PC-9 (cell line): ENCODE data around the gene FBXL14. TPM values are rescaled to one million over a fixed set of nuclear protein-coding genes. Genes with fewer than 3 reads are reported as not detected.

ENCODE experiments used
- BruUV-seq: library from RNA; stranded (reverse); fragments of 400-500 nt; replicated peaks from 2 replicates; lab custom pipeline; 2021; lab: Mats Ljungman, UMichigan
- CTCF ChIA-PET: fragments of 300-600 bp; sonication (Branson Sonifier 250); formaldehyde crosslinking; loops from one replicate; lab custom pipeline; 2022; ENCODE audit warnings: antibody characterized with exemption; lab: Charles Lee
- POLR2A ChIA-PET: fragments of 300-600 bp; sonication (Branson Sonifier 250); formaldehyde crosslinking; loops from one replicate; lab custom pipeline; 2022; ENCODE audit warnings: antibody characterized with exemption; ENCODE audit not compliant: unreplicated experiment; lab: Charles Lee
- DNase-seq, 2 experiments: peaks; one replicate each; pipeline versions ENCODE4 v3.0.0 to v3.0.0-alpha.2; 2015 to 2022; ENCODE audit warnings: mixed read lengths in 1 of 2
- H2AFZ ChIP-seq: fragments of 200-600 bp; sonication (generic); 2 replicates; pipeline ENCODE4 v1.8.1; 2017; ENCODE audit warnings: antibody characterized with exemption
- H3F3A ChIP-seq: fragments of 200-600 bp; sonication (generic); 2 replicates; pipeline ENCODE4 v1.8.1; 2017; ENCODE audit warnings: antibody characterized with exemption, mild to moderate bottlenecking, low read depth; ENCODE audit not compliant: insufficient read depth
- H3K27ac ChIP-seq: fragments of 200-600 bp; sonication (generic); 2 replicates; pipeline ENCODE4 v1.6.1; 2016; ENCODE audit warnings: mixed run types
- H3K27me3 ChIP-seq: fragments of 200-600 bp; sonication (generic); 2 replicates; pipeline ENCODE4 v1.6.1; 2016; ENCODE audit warnings: low read depth, mixed run types; ENCODE audit not compliant: insufficient read depth
- H3K36me3 ChIP-seq: fragments of 200-600 bp; sonication (generic); 2 replicates; pipeline ENCODE4 v1.6.1; 2016; ENCODE audit warnings: low read depth, mixed run types
- H3K4me1 ChIP-seq: fragments of 200-600 bp; sonication (generic); replicated peaks from 2 replicates; pipeline ENCODE4 v1.6.1; 2016; ENCODE audit warnings: mixed run types; ENCODE audit not compliant: insufficient read depth
- H3K4me2 ChIP-seq: fragments of 200-600 bp; sonication (generic); 2 replicates; pipeline ENCODE4 v1.6.1; 2017; ENCODE audit warnings: mixed run types
- H3K4me3 ChIP-seq: fragments of 200-600 bp; sonication (generic); 2 replicates; pipeline ENCODE4 v1.6.1; 2016; ENCODE audit warnings: mixed run types
- H3K79me2 ChIP-seq: fragments of 200-600 bp; sonication (generic); 2 replicates; pipeline ENCODE4 v1.6.1; 2017; ENCODE audit warnings: low read depth, mixed run types
- H3K9me2 ChIP-seq: fragments of 200-600 bp; sonication (generic); 2 replicates; pipeline ENCODE4 v1.8.1; 2017; ENCODE audit warnings: mild to moderate bottlenecking; ENCODE audit not compliant: insufficient read depth
- H3K9me3 ChIP-seq: fragments of 200-600 bp; sonication (generic); 2 replicates; pipeline ENCODE4 v1.8.1; 2016; ENCODE audit warnings: low read depth; ENCODE audit not compliant: insufficient read depth
- H4K20me1 ChIP-seq: fragments of 200-600 bp; sonication (generic); 2 replicates; pipeline ENCODE4 v1.8.1; 2017; ENCODE audit not compliant: insufficient read depth
- EZH2 ChIP-seq: fragments of 200-600 bp; sonication (generic); IDR thresholded peaks from 2 replicates; pipeline ENCODE4 v1.8.0; 2017; ENCODE audit warnings: antibody characterized with exemption, low read depth
- intact Hi-C: fragments of 100-400 bp; cut with micrococcal nuclease; formaldehyde crosslinking; loops from one replicate; pipeline ENCODE4 v1.10.0; 2022; ENCODE audit not compliant: unreplicated experiment
- total RNA-seq: library from RNA; stranded (reverse); gene quantifications from 2 replicates; pipeline ENCODE4 v1.2.3, GENCODE V29; 2021
- TF ChIP-seq, protein P1 (sequence below): fragments of 200-600 bp; sonication (generic); conservative IDR thresholded peaks from 2 replicates; pipeline ENCODE4 v1.6.1; 2017; ENCODE audit warnings: mixed run types, antibody characterized with exemption, mild to moderate bottlenecking, moderate library complexity

FBXL14 gene
- total RNA-seq, 1 experiment from 2014 or later: 21.1 TPM

DNA sequence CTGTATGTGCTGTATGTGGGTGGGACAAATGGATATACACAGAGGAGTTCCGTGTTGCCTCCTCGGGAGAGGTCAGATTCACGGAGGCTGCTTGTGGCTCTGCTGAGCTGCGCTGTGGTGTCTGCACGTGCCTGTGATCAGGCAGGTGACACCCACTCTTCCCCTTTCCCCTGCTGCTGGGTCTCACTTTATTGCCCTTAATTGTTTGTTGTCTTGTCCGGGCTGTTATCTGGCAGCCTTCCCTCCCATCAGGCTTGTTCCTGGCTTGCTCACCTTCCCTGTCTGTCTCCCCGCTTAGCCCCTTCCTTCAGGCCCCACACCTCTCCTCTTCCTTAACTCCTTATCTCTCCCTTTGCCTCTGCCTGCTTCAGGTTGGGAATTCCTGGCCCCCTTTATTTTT is 48.1 kb upstream of the FBXL14 start:
- BruUV-seq: no TSS peak
- Histone ChIP-seq H3K36me3 (no peaks in the 10 kb centered on the region), H3F3A (no peaks in the 10 kb centered on the region), H3K4me3 (no peak overlapping the region), H3K9me2 (no peaks in the 10 kb centered on the region), H4K20me1 (no peaks in the 10 kb centered on the region), H3K9me3 (no peaks in the 10 kb centered on the region), H3K79me2 (no peaks in the 10 kb centered on the region; the same call in 1 of the 2 replicates), H3K4me1 (no peaks in the 10 kb centered on the region), H3K27me3 (peaks cover 9% of the 10 kb centered on the region; the same call in 1 of the 2 replicates), H3K27ac (no peak overlapping the region), H2AFZ (no peak overlapping the region), H3K4me2 (no peak overlapping the region)
- ChIA-PET CTCF (no interaction called here), POLR2A (no interaction called here)
- no peak for TF ChIP-seq EZH2
- TF ChIP-seq, protein P1, sequence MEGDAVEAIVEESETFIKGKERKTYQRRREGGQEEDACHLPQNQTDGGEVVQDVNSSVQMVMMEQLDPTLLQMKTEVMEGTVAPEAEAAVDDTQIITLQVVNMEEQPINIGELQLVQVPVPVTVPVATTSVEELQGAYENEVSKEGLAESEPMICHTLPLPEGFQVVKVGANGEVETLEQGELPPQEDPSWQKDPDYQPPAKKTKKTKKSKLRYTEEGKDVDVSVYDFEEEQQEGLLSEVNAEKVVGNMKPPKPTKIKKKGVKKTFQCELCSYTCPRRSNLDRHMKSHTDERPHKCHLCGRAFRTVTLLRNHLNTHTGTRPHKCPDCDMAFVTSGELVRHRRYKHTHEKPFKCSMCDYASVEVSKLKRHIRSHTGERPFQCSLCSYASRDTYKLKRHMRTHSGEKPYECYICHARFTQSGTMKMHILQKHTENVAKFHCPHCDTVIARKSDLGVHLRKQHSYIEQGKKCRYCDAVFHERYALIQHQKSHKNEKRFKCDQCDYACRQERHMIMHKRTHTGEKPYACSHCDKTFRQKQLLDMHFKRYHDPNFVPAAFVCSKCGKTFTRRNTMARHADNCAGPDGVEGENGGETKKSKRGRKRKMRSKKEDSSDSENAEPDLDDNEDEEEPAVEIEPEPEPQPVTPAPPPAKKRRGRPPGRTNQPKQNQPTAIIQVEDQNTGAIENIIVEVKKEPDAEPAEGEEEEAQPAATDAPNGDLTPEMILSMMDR: no peak
- no peak for DNase-seq
- intact Hi-C loops: no loop called here

GRCh38 chr12:1640328-1641234 is 46.2 kb upstream of the FBXL14 start:
- H4K20me1 ChIP-seq: no peaks in the 10 kb centered on the region
- peak overlapping the region; percentile 61 for H3K4me2 ChIP-seq
- H3K4me3 ChIP-seq: peak overlapping the region; percentile 48; the same call in 1 of the 2 replicates
- no peak overlapping the region for H3K27ac ChIP-seq
- peak overlapping the region; percentile 77; the same call in 1 of the 2 replicates for H2AFZ ChIP-seq
- peaks cover 13% of the 10 kb centered on the region; the same call in 1 of the 2 replicates for H3K27me3 ChIP-seq
- CTCF ChIA-PET: no interaction called here
- intact Hi-C loops: no loop called here
- no peak for TF ChIP-seq EZH2
- TF ChIP-seq, protein P1: no peak
- H3K9me3 ChIP-seq: no peaks in the 10 kb centered on the region
- no peaks in the 10 kb centered on the region for H3K9me2 ChIP-seq
- H3K79me2 ChIP-seq: no peaks in the 10 kb centered on the region; the same call in 1 of the 2 replicates
- POLR2A ChIA-PET: no interaction called here
- no peaks in the 10 kb centered on the region for H3K4me1 ChIP-seq
- H3F3A ChIP-seq: no peaks in the 10 kb centered on the region
- DNase-seq: no peak
- no TSS peak for BruUV-seq
- no peaks in the 10 kb centered on the region for H3K36me3 ChIP-seq

DNA sequence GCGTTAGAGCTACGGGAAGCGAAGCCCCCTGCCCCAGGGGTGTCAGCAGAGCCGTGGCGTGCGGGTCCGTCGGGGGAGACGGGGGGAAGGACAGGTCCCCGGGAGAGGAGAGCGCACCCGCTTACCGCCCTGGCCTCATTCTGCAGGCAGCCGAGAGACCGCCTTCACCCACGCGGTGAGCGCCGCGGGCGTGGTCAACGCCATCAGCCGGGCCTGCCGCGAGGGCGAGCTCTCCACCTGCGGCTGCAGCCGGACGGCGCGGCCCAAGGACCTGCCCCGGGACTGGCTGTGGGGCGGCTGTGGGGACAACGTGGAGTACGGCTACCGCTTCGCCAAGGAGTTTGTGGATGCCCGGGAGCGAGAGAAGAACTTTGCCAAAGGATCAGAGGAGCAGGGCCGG is 45.2 kb upstream of the FBXL14 start:
- peak overlapping the region; percentile 61 for H3K4me2 ChIP-seq
- ChIA-PET POLR2A (interaction anchor here (0.7 kb wide), 1 partner anchor 14 kb away, joined by 7 read pairs; no protein-coding TSS in a partner anchor), CTCF (no interaction called here)
- BruUV-seq: no TSS peak
- intact Hi-C loops: no loop called here
- peak overlapping the region; percentile 45 for H3K27ac ChIP-seq
- no peaks in the 10 kb centered on the region for H3K4me1 ChIP-seq
- peak overlapping the region; percentile 77 for H2AFZ ChIP-seq
- no peaks in the 10 kb centered on the region for H4K20me1 ChIP-seq
- TF ChIP-seq, protein P1: no peak
- TF ChIP-seq EZH2: no peak
- no peaks in the 10 kb centered on the region for H3K36me3 ChIP-seq
- no peaks in the 10 kb centered on the region for H3K9me3 ChIP-seq
- DNase-seq: peak in 1 of 2 experiments; percentile 21
- H3K4me3 ChIP-seq: peak overlapping the region; percentile 48; the same call in 1 of the 2 replicates
- H3K79me2 ChIP-seq: no peaks in the 10 kb centered on the region; the same call in 1 of the 2 replicates
- no peaks in the 10 kb centered on the region for H3F3A ChIP-seq
- peaks cover 21% of the 10 kb centered on the region; the same call in 1 of the 2 replicates for H3K27me3 ChIP-seq
- no peaks in the 10 kb centered on the region for H3K9me2 ChIP-seq
